HepG2 (cell line): ENCODE measurements around the gene WIZ. TPM values are rescaled to one million over a fixed set of nuclear protein-coding genes. Genes with fewer than 3 reads are reported as not detected.

Source experiments
- ATAC-seq: fragments of 200-7000 bp; cut with Tn5 transposase; 3 replicates; pipeline ENCODE4 v1.9.1; 2020; ENCODE audit warnings: mild to moderate bottlenecking, moderate library complexity
- BruUV-seq: library from RNA; stranded (reverse); fragments of 400-500 nt; replicated peaks from 2 replicates; lab custom pipeline; 2021; lab: Mats Ljungman, UMichigan
- CTCF ChIA-PET: fragments of 300-600 bp; formaldehyde crosslinking; extraction: SDS; loops from one replicate; lab custom pipeline; 2021; ENCODE audit warnings: low total read pairs, inconsistent platforms, low intra/inter-chr PET ratio; lab: Yijun Ruan, JAX
- POLR2A ChIA-PET: fragments of 350-600 bp; sonication (Branson Sonifier 250); formaldehyde crosslinking; loops from one replicate; lab custom pipeline; 2020; ENCODE audit warnings: antibody characterized with exemption, inconsistent platforms; lab: Yijun Ruan, JAX
- DNase-seq: peaks from one replicate; pipeline ENCODE4 v3.0.0-alpha.2; 2015; ENCODE audit warnings: low spot score
- FAIRE-seq: peaks from 3 replicates; lab custom pipeline; 2011; peaks lifted over from hg19 to GRCh38; lab: Jason Lieb, UNC
- H2AFZ ChIP-seq: one replicate; pipeline ENCODE4 v1.6.1; 2011; ENCODE audit warnings: low read length, inconsistent platforms
- H3K27ac ChIP-seq: fragments of 300-600 bp; 3 replicates; pipeline ENCODE4 v1.8.0; 2011; ENCODE audit warnings: mixed run types, mild to moderate bottlenecking, mixed read lengths, low read length, inconsistent platforms; ENCODE audit not compliant: insufficient read depth; ENCODE audit errors: extremely low read length
- H3K27me3 ChIP-seq, 2 experiments: fragments of 200-600 bp in 1 of 2; 2 replicates in 1 of 2; 3 replicates in 1 of 2; pipeline versions ENCODE4 v1.6.0 to v1.8.0; 2011; ENCODE audit warnings: low read length in 2 of 2, mild to moderate bottlenecking in 2 of 2, moderate library complexity in 2 of 2, inconsistent platforms in 1 of 2; ENCODE audit not compliant: insufficient read depth in 2 of 2, control insufficient read depth in 1 of 2
- H3K36me3 ChIP-seq, 2 experiments: fragments of 200-600 bp in 1 of 2; replicated peaks in 1 of 2; 2 replicates in 1 of 2; 3 replicates in 1 of 2; pipeline versions ENCODE4 v1.5.1 to v1.8.0; 2011; ENCODE audit warnings: low read length in 2 of 2, inconsistent platforms in 1 of 2; ENCODE audit not compliant: insufficient read depth in 2 of 2, control insufficient read depth in 1 of 2
- H3K4me1 ChIP-seq: 2 replicates; pipeline ENCODE4 v1.5.1; 2012; ENCODE audit warnings: low read length, inconsistent platforms; ENCODE audit not compliant: insufficient read depth
- H3K4me2 ChIP-seq: 2 replicates; pipeline ENCODE4 v1.6.0; 2011; ENCODE audit warnings: low read depth, low read length, inconsistent platforms
- H3K4me3 ChIP-seq, 3 experiments: fragments of 200-600 bp in 1 of 3; sonication (generic), shearing (Covaris generic) in 1 of 3; replicated peaks in 1 of 3; 2 replicates each; pipeline ENCODE4 v1.5.1; 2011 to 2016; ENCODE audit warnings: low read length in 3 of 3, inconsistent platforms in 2 of 3, low read depth in 2 of 3, mild to moderate bottlenecking in 2 of 3, control low read depth in 1 of 3, mixed read lengths in 1 of 3; ENCODE audit not compliant: insufficient read depth in 1 of 3
- H3K79me2 ChIP-seq: one replicate; pipeline ENCODE4 v1.6.1; 2011; ENCODE audit warnings: low read length, inconsistent platforms; ENCODE audit not compliant: insufficient read depth
- H3K9ac ChIP-seq: 2 replicates; pipeline ENCODE4 v1.6.0; 2011; ENCODE audit warnings: mild to moderate bottlenecking, low read depth, low read length, inconsistent platforms; ENCODE audit not compliant: insufficient read depth
- H3K9me3 ChIP-seq: 2 replicates; pipeline ENCODE4 v1.5.1; 2012; ENCODE audit warnings: mild to moderate bottlenecking, low read length
- H4K20me1 ChIP-seq: 2 replicates; pipeline ENCODE4 v1.6.0; 2011; ENCODE audit warnings: inconsistent platforms, mild to moderate bottlenecking, low read length, moderate library complexity; ENCODE audit not compliant: insufficient read depth
- HNRNPK ChIP-seq: fragments of 200-400 bp; formaldehyde crosslinking; IDR thresholded peaks from 2 replicates; pipeline ENCODE4 v1.6.1; 2018; ENCODE audit warnings: low read length, low read depth, moderate library complexity, mild to moderate bottlenecking; ENCODE audit not compliant: poor library complexity, severe bottlenecking
- RBFOX2 ChIP-seq: fragments of 200-400 bp; formaldehyde crosslinking; IDR thresholded peaks from 2 replicates; pipeline ENCODE4 v1.6.1; 2017; ENCODE audit warnings: low read depth, mild to moderate bottlenecking, low read length
- REXO4 ChIP-seq: sonication (generic); formaldehyde crosslinking; IDR thresholded peaks from 2 replicates; pipeline ENCODE4 v1.8.0; 2022; ENCODE audit warnings: missing genetic modification reagents, mild to moderate bottlenecking, borderline replicate concordance
- SKI ChIP-seq: fragments of 450-650 bp; IDR thresholded peaks from one replicate; pipeline ENCODE4 v1.6.1; 2018; ENCODE audit warnings: mild to moderate bottlenecking; ENCODE audit not compliant: partially characterized antibody
- STAT5B ChIP-seq: sonication (generic); formaldehyde crosslinking; IDR thresholded peaks from 2 replicates; pipeline ENCODE4 v1.4.0; 2020; ENCODE audit warnings: missing genetic modification reagents
- USF2 ChIP-seq, 2 experiments: sonication (generic) in 1 of 2; formaldehyde crosslinking in 1 of 2; IDR thresholded peaks; 2 replicates each; pipeline versions ENCODE4 v1.5.1 to v1.6.1; 2011 to 2020; ENCODE audit warnings: borderline replicate concordance in 1 of 2, low read depth in 1 of 2, low read length in 1 of 2, mild to moderate bottlenecking in 1 of 2, missing genetic modification reagents in 1 of 2, moderate library complexity in 1 of 2
- ZNF83 ChIP-seq: sonication (generic); formaldehyde crosslinking; IDR thresholded peaks from 2 replicates; pipeline ENCODE4 v1.4.0; 2020; ENCODE audit warnings: missing genetic modification reagents, mild to moderate bottlenecking, borderline replicate concordance
- WGBS: methylation state at CpG from one replicate; pipeline ENCODE4 v1.1.6; 2017; ENCODE audit warnings: low lambda C conversion rate; 5-methylcytosine and 5-hydroxymethylcytosine counted together
- in situ Hi-C: cut with HindIII; loops from 2 replicates; pipeline ENCODE4 v1.10.0; 2017; ENCODE audit warnings: low pct_unique_long_range_greater_than_20kb; ENCODE audit not compliant: extremely low pct_ligation_motif_present
- intact Hi-C: fragments of 100-400 bp; cut with micrococcal nuclease; formaldehyde crosslinking; loops from one replicate; pipeline ENCODE4 v1.10.0; 2022; ENCODE audit not compliant: unreplicated experiment
- polyA plus RNA-seq, 8 experiments: library from polyadenylated mRNA; depleted of rRNA in 3 of 8; stranded (reverse) in 7 of 8; unstranded in 1 of 8; fragments of >200 nt; fragmentation: Illumina TruSeq in 4 of 8; extraction: Trizol in 4 of 8; gene quantifications; 2 replicates each; pipeline versions ENCODE4 v1.2.1 to v1.2.3, GENCODE V29; 2011 to 2016; ENCODE audit warnings: low read depth in 4 of 8, missing spikeins in 1 of 8, mixed read lengths in 1 of 8; ENCODE audit not compliant: insufficient read depth in 1 of 8
- total RNA-seq, 5 experiments: library from RNA; depleted of rRNA; stranded (reverse); fragments of >200 nt; fragmentation: Illumina TruSeq; extraction: Trizol; gene quantifications; 2 replicates each; pipeline ENCODE4 v1.2.3, GENCODE V29; 2016; ENCODE audit warnings: low read depth in 1 of 5
- TF ChIP-seq, protein P1 (sequence below): IDR thresholded peaks from 2 replicates; pipeline ENCODE4 v1.6.1; 2012; ENCODE audit warnings: inconsistent platforms

The WIZ gene
- total and polyA plus RNA-seq, 2 of the 13 experiments (the other 11 are each of a cell fraction or from before 2014, with no cell fraction given) = 4.7 to 4.8 TPM

DNA sequence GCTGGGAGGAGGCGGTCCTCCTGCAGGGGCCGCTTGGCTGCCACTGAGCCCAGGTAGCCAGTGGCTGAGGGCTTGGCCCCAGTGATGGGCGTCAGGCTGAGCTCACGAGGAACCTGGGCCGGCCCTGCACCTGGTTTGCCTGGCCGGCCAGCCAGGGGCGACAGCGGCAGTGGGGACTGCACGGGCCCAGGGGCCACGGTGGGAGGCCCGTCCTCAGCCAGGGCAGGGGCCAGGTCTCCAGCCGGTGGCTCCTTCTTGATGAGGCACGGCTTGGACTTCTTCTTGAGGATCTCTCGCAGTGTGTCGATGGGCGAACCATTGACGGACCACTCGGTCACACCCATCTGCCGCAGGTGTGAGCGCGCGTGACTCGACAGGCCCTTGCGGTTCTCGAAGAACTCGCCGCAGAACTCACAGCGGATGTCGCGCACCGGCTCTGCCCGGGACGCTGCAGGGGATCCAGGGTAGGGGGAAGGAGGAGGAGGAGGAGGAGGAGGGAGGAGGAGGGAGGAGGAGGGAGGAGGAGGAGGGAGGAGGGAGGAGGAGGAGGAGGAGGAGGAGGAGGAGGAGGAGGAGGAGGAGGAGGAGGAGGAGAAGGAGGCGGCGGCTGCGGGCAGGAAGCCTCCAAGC is 24.3 kb downstream of the WIZ start:
- CTCF ChIA-PET = no interaction called here
- WGBS = 96% methylated on average over 32 of the region's 36 CpGs
- POLR2A ChIA-PET = no interaction called here
- TF ChIP-seq REXO4 (CRISPR knock-in tag) (no peak), HNRNPK (peak; percentile 46)
- in situ Hi-C loops = loop anchor here (10.0 kb wide), 1 partner anchor 129 kb away; no protein-coding TSS in a partner anchor
- ATAC-seq = no peak
- FAIRE-seq = no peak
- Histone ChIP-seq H2AFZ (no peak overlapping the region), H3K4me1 (peaks cover 3% of the 10 kb centered on the region), H3K36me3 (peaks cover 31 to 42% of the 10 kb centered on the region in 2 experiments; a peak in 4 of 5 replicates), H3K9me3 (no peaks in the 10 kb centered on the region; the same call in 1 of the 2 replicates), H3K4me2 (no peak overlapping the region), H3K27ac (no peak overlapping the region), H3K4me3 (no peak overlapping the region), H3K9ac (no peak overlapping the region), H3K79me2 (peaks cover 7% of the 10 kb centered on the region), H3K27me3 (no peaks in the 10 kb centered on the region; a peak in 1 of 5 replicates), H4K20me1 (no peaks in the 10 kb centered on the region)
- intact Hi-C loops = no loop called here
- no TSS peak for BruUV-seq
- DNase-seq = no peak

GRCh38 chr19:15424692-15425272 is 25.0 kb downstream of the WIZ start:
- intact Hi-C loops (no loop called here), in situ Hi-C loops (loop anchor here (10.0 kb wide), 1 partner anchor 130 kb away; no protein-coding TSS in a partner anchor)
- no TSS peak for BruUV-seq
- DNase-seq (no peak), ATAC-seq (no peak), FAIRE-seq (no peak)
- Histone ChIP-seq H3K4me3 (no peak overlapping the region), H3K9me3 (no peaks in the 10 kb centered on the region; the same call in 1 of the 2 replicates), H2AFZ (no peak overlapping the region), H3K4me1 (no peaks in the 10 kb centered on the region), H3K4me2 (no peak overlapping the region), H3K27me3 (no peaks in the 10 kb centered on the region; a peak in 1 of 5 replicates), H3K9ac (no peak overlapping the region), H3K36me3 (peaks cover 31 to 42% of the 10 kb centered on the region in 2 experiments; a peak in 4 of 5 replicates), H3K27ac (no peak overlapping the region), H4K20me1 (no peaks in the 10 kb centered on the region), H3K79me2 (peaks cover 3% of the 10 kb centered on the region)
- WGBS = over 99% methylated on average over 19 of the region's 38 CpGs
- ChIA-PET POLR2A (interaction anchor here (0.6 kb wide), 1 partner anchor 20 kb away, joined by 3 read pairs; no protein-coding TSS in a partner anchor), CTCF (no interaction called here)
- TF ChIP-seq SKI (no peak), ZNF83 (CRISPR knock-in tag) (no peak), RBFOX2 (peak; percentile 41; the same call in 1 of the 2 replicates), USF2 (IDR thresholded peaks at IDR 0.05; ENCODE audit: low read depth, low read length) (no peak), USF2 (CRISPR knock-in tag; IDR thresholded peaks at IDR 0.05; ENCODE audit: borderline replicate concordance) (no peak), STAT5B (CRISPR knock-in tag) (no peak)
- TF ChIP-seq, protein P1, sequence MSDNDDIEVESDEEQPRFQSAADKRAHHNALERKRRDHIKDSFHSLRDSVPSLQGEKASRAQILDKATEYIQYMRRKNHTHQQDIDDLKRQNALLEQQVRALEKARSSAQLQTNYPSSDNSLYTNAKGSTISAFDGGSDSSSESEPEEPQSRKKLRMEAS = no peak
